ENCODE results near the gene TEAD1. TPM values are rescaled to one million over a fixed set of nuclear protein-coding genes. Genes with fewer than 3 reads are reported as not detected.
"Not testable (repeated sequence)": the region's sequence is repeated elsewhere in the genome, so short reads cannot be mapped to it uniquely, and the experiment has no call there.

TEAD1 gene
- total RNA-seq, 1 donor from 2014 or later: 55.3 TPM

GRCh38 chr11:12756454-12756806 is 82.2 kb downstream of the TEAD1 start:
- peak overlapping the region; percentile 2 for H3K27ac ChIP-seq (ENCODE audit: low read depth, low read length)
- peaks cover 44 to 65% (median 48%) of the 10 kb centered on the region in 3 donors for H3K4me1 ChIP-seq (ENCODE audit: control insufficient read depth in 3 of 3, insufficient read depth in 3 of 3, low read length in 3 of 3)
- H3K36me3 ChIP-seq (ENCODE audit: control insufficient read depth in 3 of 3, insufficient read depth in 3 of 3, low read length in 3 of 3): no peaks in the 10 kb centered on the region
- no peak overlapping the region for H3K9ac ChIP-seq (ENCODE audit: low read depth in 1 of 3, low read length in 3 of 3)
- H3K27me3 ChIP-seq (ENCODE audit: control insufficient read depth in 3 of 3, insufficient read depth in 3 of 3, low read length in 3 of 3): no peaks in the 10 kb centered on the region
- no peak overlapping the region for H3K4me3 ChIP-seq (ENCODE audit: low read length in 3 of 3)
- H3K9me3 ChIP-seq (ENCODE audit: control insufficient read depth in 3 of 3, low read length in 3 of 3): no peaks in the 10 kb centered on the region

DNA sequence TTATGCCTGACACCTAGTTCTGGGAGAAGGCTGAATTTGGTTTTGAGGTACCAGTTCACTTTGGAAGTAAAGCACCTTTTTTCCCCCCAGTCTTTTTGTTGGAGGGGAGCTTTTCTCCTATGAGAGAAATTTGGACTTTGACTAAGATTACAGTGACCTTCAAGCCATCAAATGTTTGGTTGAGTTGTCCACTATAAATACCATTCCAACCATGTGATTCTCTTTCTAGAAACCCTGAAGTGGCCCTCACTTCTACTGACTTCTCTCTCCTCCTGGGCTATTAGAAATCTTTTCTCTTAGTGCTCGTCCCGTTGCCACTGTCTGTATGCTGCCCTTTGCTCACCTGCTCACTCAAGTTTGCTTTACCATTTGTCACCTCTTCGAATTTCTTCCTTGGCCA is 82.6 kb downstream of the TEAD1 start:
- peak overlapping the region; percentile 45 for H3K27ac ChIP-seq (ENCODE audit: low read depth, low read length)
- no peak overlapping the region for H3K4me3 ChIP-seq (ENCODE audit: low read length in 3 of 3)
- no peaks in the 10 kb centered on the region for H3K36me3 ChIP-seq (ENCODE audit: control insufficient read depth in 3 of 3, insufficient read depth in 3 of 3, low read length in 3 of 3)
- no peaks in the 10 kb centered on the region for H3K9me3 ChIP-seq (ENCODE audit: control insufficient read depth in 3 of 3, low read length in 3 of 3)
- peaks cover 49 to 65% (median 50%) of the 10 kb centered on the region in 3 donors for H3K4me1 ChIP-seq (ENCODE audit: control insufficient read depth in 3 of 3, insufficient read depth in 3 of 3, low read length in 3 of 3)
- H3K9ac ChIP-seq (ENCODE audit: low read depth in 1 of 3, low read length in 3 of 3): no peak overlapping the region
- no peaks in the 10 kb centered on the region for H3K27me3 ChIP-seq (ENCODE audit: control insufficient read depth in 3 of 3, insufficient read depth in 3 of 3, low read length in 3 of 3)

DNA sequence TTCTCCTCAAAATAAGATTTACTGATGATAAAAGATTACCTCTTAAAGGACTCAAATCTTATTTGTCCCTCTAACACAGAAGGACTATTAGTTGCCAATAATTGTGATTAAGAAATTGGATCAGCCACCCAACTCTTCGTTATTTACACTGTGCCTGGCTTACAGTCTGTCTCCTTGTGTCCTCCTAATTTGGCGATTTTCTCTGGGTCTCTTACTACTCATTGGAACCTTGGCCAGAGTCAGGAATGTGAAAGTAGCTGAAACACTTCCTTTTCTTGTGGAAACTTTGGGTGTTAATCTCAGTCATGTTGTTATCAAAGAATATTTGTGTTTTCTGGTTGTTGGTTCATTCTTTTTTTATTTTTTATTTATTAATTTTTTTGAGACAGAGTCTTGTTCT is 83.2 kb downstream of the TEAD1 start:
- Histone ChIP-seq H3K9me3 (ENCODE audit: control insufficient read depth in 3 of 3, low read length in 3 of 3) (no peaks in the 10 kb centered on the region), H3K4me1 (ENCODE audit: control insufficient read depth in 3 of 3, insufficient read depth in 3 of 3, low read length in 3 of 3) (peaks cover 52 to 70% (median 52%) of the 10 kb centered on the region in 3 donors), H3K27me3 (ENCODE audit: control insufficient read depth in 3 of 3, insufficient read depth in 3 of 3, low read length in 3 of 3) (no peaks in the 10 kb centered on the region), H3K4me3 (ENCODE audit: low read length in 3 of 3) (no peak overlapping the region), H3K9ac (ENCODE audit: low read depth in 1 of 3, low read length in 3 of 3) (no peak overlapping the region), H3K27ac (ENCODE audit: low read depth, low read length) (peak overlapping the region; percentile 45), H3K36me3 (ENCODE audit: control insufficient read depth in 3 of 3, insufficient read depth in 3 of 3, low read length in 3 of 3) (no peaks in the 10 kb centered on the region)

- H3K36me3 ChIP-seq (ENCODE audit: control insufficient read depth in 3 of 3, insufficient read depth in 3 of 3, low read length in 3 of 3); H3K27me3 ChIP-seq (ENCODE audit: control insufficient read depth in 3 of 3, insufficient read depth in 3 of 3, low read length in 3 of 3); H3K27ac ChIP-seq (ENCODE audit: low read depth, low read length); H3K9ac ChIP-seq (ENCODE audit: low read depth in 1 of 3, low read length in 3 of 3); H3K4me3 ChIP-seq (ENCODE audit: low read length in 3 of 3); H3K9me3 ChIP-seq (ENCODE audit: control insufficient read depth in 3 of 3, low read length in 3 of 3): not testable (repeated sequence)
- H3K4me1 ChIP-seq (ENCODE audit: control insufficient read depth in 3 of 3, insufficient read depth in 3 of 3, low read length in 3 of 3): peaks cover 55 to 75% (median 58%) of the 10 kb centered on the region in 3 donors
These were observed 83.9 kb downstream of the TEAD1 start for GRCh38 chr11:12758117-12758516.

DNA sequence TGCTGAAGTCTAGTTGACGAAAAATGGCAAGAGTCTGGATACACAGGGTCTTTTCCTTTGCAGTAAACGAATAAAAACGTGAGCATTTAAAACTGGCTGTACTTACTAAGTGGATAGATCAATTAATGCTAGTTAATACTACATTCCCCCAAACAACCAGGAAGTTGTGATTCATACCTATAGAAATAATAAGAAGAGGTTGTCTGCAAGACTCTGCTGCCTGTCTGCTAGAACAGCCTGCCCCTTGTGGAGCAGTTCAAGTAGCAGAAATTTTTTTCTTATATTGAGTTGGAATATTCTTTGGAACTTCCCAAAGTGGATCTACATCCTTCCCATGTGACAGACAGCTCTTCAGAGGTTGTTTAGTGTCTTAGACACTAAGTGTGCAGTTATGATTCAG is 86.8 kb downstream of the TEAD1 start:
- Histone ChIP-seq H3K4me1 (ENCODE audit: control insufficient read depth in 3 of 3, insufficient read depth in 3 of 3, low read length in 3 of 3) (peaks cover 52 to 66% (median 53%) of the 10 kb centered on the region in 3 donors), H3K9ac (ENCODE audit: low read depth in 1 of 3, low read length in 3 of 3) (no peak overlapping the region)

GRCh38 chr11:12762278-12762677 is 88.1 kb downstream of the TEAD1 start:
- H3K36me3 ChIP-seq (ENCODE audit: control insufficient read depth in 3 of 3, insufficient read depth in 3 of 3, low read length in 3 of 3): peaks cover 0 to 17% (median 9%) of the 10 kb centered on the region in 3 donors
- H3K4me3 ChIP-seq (ENCODE audit: low read length in 3 of 3): no peak overlapping the region
- peaks cover 49 to 64% (median 50%) of the 10 kb centered on the region in 3 donors for H3K4me1 ChIP-seq (ENCODE audit: control insufficient read depth in 3 of 3, insufficient read depth in 3 of 3, low read length in 3 of 3)
- H3K9ac ChIP-seq (ENCODE audit: low read depth in 1 of 3, low read length in 3 of 3): no peak overlapping the region
- no peak overlapping the region for H3K27ac ChIP-seq (ENCODE audit: low read depth, low read length)
- H3K9me3 ChIP-seq (ENCODE audit: control insufficient read depth in 3 of 3, low read length in 3 of 3): no peaks in the 10 kb centered on the region
- no peaks in the 10 kb centered on the region for H3K27me3 ChIP-seq (ENCODE audit: control insufficient read depth in 3 of 3, insufficient read depth in 3 of 3, low read length in 3 of 3)

More for the DNA sequence above, 86.8 kb downstream of the TEAD1 start:
- H3K27me3 ChIP-seq (ENCODE audit: control insufficient read depth in 3 of 3, insufficient read depth in 3 of 3, low read length in 3 of 3): no peaks in the 10 kb centered on the region
- H3K36me3 ChIP-seq (ENCODE audit: control insufficient read depth in 3 of 3, insufficient read depth in 3 of 3, low read length in 3 of 3): peaks cover 0 to 12% (median 7%) of the 10 kb centered on the region in 3 donors
- H3K9me3 ChIP-seq (ENCODE audit: control insufficient read depth in 3 of 3, low read length in 3 of 3): no peaks in the 10 kb centered on the region
- no peak overlapping the region for H3K27ac ChIP-seq (ENCODE audit: low read depth, low read length)
- H3K4me3 ChIP-seq (ENCODE audit: low read length in 3 of 3): no peak overlapping the region

GRCh38 chr11:12762696-12763324 is 88.6 kb downstream of the TEAD1 start:
- H3K27ac ChIP-seq (ENCODE audit: low read depth, low read length): no peak overlapping the region
- peaks cover 49 to 68% (median 53%) of the 10 kb centered on the region in 3 donors for H3K4me1 ChIP-seq (ENCODE audit: control insufficient read depth in 3 of 3, insufficient read depth in 3 of 3, low read length in 3 of 3)
- H3K9ac ChIP-seq (ENCODE audit: low read depth in 1 of 3, low read length in 3 of 3): no peak overlapping the region

DNA sequence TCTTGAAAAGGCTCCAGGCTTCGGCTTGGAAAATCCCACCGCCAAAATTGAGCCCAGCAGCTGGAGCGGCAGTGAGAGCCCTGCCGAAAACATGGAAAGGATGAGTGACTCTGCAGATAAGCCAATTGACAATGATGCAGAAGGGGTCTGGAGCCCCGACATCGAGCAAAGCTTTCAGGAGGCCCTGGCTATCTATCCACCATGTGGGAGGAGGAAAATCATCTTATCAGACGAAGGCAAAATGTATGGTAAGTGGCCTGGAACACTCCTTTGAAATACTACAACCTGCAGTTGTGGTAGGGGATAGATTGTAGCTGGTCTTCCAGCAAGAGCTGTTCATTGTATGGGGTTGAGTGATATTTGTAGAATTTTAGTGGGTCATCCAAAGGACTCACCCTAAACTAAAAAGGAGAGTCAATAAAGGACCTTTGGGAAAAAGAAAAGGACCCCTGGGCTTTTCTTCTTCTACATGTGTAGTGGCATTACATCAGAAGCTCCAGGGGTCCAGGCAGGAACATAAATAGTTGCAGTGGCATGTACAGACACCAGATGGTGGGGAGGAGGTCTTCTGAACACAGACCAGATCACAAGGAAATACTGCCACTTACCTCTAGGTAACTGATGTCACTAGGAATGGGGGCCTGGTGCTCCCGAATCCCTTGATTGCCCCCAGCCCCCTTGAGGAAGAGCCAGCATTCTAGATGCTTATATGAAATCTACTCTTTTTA is 90.1 kb downstream of the TEAD1 start:
- peaks cover 0 to 17% (median 9%) of the 10 kb centered on the region in 3 donors for H3K36me3 ChIP-seq (ENCODE audit: control insufficient read depth in 3 of 3, insufficient read depth in 3 of 3, low read length in 3 of 3)
- H3K4me1 ChIP-seq (ENCODE audit: control insufficient read depth in 3 of 3, insufficient read depth in 3 of 3, low read length in 3 of 3): peaks cover 63 to 81% (median 67%) of the 10 kb centered on the region in 3 donors
- H3K4me3 ChIP-seq (ENCODE audit: low read length in 3 of 3): no peak overlapping the region
- H3K27me3 ChIP-seq (ENCODE audit: control insufficient read depth in 3 of 3, insufficient read depth in 3 of 3, low read length in 3 of 3): no peaks in the 10 kb centered on the region
- no peaks in the 10 kb centered on the region for H3K9me3 ChIP-seq (ENCODE audit: control insufficient read depth in 3 of 3, low read length in 3 of 3)
- no peak overlapping the region for H3K9ac ChIP-seq (ENCODE audit: low read depth in 1 of 3, low read length in 3 of 3)
- H3K27ac ChIP-seq (ENCODE audit: low read depth, low read length): no peak overlapping the region

More at GRCh38 chr11:12762696-12763324, 88.6 kb downstream of the TEAD1 start:
- H3K36me3 ChIP-seq (ENCODE audit: control insufficient read depth in 3 of 3, insufficient read depth in 3 of 3, low read length in 3 of 3): peaks cover 0 to 17% (median 9%) of the 10 kb centered on the region in 3 donors
- no peaks in the 10 kb centered on the region for H3K9me3 ChIP-seq (ENCODE audit: control insufficient read depth in 3 of 3, low read length in 3 of 3)
- H3K27me3 ChIP-seq (ENCODE audit: control insufficient read depth in 3 of 3, insufficient read depth in 3 of 3, low read length in 3 of 3): no peaks in the 10 kb centered on the region
- no peak overlapping the region for H3K4me3 ChIP-seq (ENCODE audit: low read length in 3 of 3)

- Histone ChIP-seq H3K9ac (ENCODE audit: low read depth in 1 of 3, low read length in 3 of 3) (no peak overlapping the region), H3K27me3 (ENCODE audit: control insufficient read depth in 3 of 3, insufficient read depth in 3 of 3, low read length in 3 of 3) (no peaks in the 10 kb centered on the region), H3K4me1 (ENCODE audit: control insufficient read depth in 3 of 3, insufficient read depth in 3 of 3, low read length in 3 of 3) (peaks cover 66 to 86% (median 72%) of the 10 kb centered on the region in 3 donors), H3K4me3 (ENCODE audit: low read length in 3 of 3) (no peak overlapping the region), H3K27ac (ENCODE audit: low read depth, low read length) (no peak overlapping the region), H3K36me3 (ENCODE audit: control insufficient read depth in 3 of 3, insufficient read depth in 3 of 3, low read length in 3 of 3) (peaks cover 0 to 17% (median 9%) of the 10 kb centered on the region in 3 donors), H3K9me3 (ENCODE audit: control insufficient read depth in 3 of 3, low read length in 3 of 3) (no peaks in the 10 kb centered on the region)
These were observed 91.2 kb downstream of the TEAD1 start for GRCh38 chr11:12765428-12765827.

GRCh38 chr11:12767027-12767426 is 92.8 kb downstream of the TEAD1 start:
- H3K27me3 ChIP-seq (ENCODE audit: control insufficient read depth in 3 of 3, insufficient read depth in 3 of 3, low read length in 3 of 3): no peaks in the 10 kb centered on the region
- no peak overlapping the region for H3K9ac ChIP-seq (ENCODE audit: low read depth in 1 of 3, low read length in 3 of 3)
- H3K4me3 ChIP-seq (ENCODE audit: low read length in 3 of 3): peak overlapping the region in 1 of 3 donors; percentile 7
- peak overlapping the region; percentile 83 for H3K27ac ChIP-seq (ENCODE audit: low read depth, low read length)
- H3K36me3 ChIP-seq (ENCODE audit: control insufficient read depth in 3 of 3, insufficient read depth in 3 of 3, low read length in 3 of 3): peaks cover 0 to 17% (median 9%) of the 10 kb centered on the region in 3 donors
- H3K4me1 ChIP-seq (ENCODE audit: control insufficient read depth in 3 of 3, insufficient read depth in 3 of 3, low read length in 3 of 3): peaks cover 55 to 81% (median 65%) of the 10 kb centered on the region in 3 donors
- no peaks in the 10 kb centered on the region for H3K9me3 ChIP-seq (ENCODE audit: control insufficient read depth in 3 of 3, low read length in 3 of 3)
